ENCODE data around the gene PPM1H.

DNA sequence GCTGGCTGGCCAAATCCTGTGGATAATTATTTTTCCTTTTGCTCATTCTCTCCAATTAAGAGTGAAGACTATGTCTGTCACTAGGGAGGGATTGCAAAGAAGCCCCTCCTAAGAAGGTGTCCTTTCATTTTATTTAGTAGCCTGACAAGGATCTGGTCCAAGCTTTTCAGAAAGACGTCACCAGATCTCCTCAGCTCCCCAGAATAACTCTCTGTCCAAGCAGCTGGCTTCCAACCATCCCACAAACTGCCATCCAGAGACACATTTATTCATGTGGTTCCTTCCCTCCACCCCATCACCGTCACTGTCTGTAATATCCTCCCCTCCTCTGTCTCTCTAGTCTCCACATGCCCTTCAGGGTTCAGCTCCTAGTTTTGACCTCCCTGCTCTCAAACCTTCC is 69.9 kb downstream of the PPM1H start:
- TF ChIP-seq CTCF (IDR thresholded peaks at IDR 0.05; ENCODE audit: low read depth, low read length, missing input control) (no peak), YY1 (IDR thresholded peaks at IDR 0.05) (no peak), REST (IDR thresholded peaks at IDR 0.05) (no peak)
- TF ChIP-seq, protein P1, sequence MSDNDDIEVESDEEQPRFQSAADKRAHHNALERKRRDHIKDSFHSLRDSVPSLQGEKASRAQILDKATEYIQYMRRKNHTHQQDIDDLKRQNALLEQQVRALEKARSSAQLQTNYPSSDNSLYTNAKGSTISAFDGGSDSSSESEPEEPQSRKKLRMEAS (IDR thresholded peaks at IDR 0.05) = no peak

All from liver (tissue), 2 donors.